Hematopoietic multipotent progenitor cell (in vitro differentiated cells): ENCODE data around the gene ENTPD8. TPM values are rescaled to one million over a fixed set of nuclear protein-coding genes. Genes with fewer than 3 reads are reported as not detected.
"Not testable (repeated sequence)": the region's sequence is repeated elsewhere in the genome, so short reads cannot be mapped to it uniquely, and the experiment has no call there.

ENCODE experiments used
- DNase-seq, 3 donors: peaks; one replicate each; pipeline ENCODE4 v3.0.0-alpha.2; 2011 to 2015; ENCODE audit warnings: low read depth in 2 of 3, low spot score in 2 of 3
- total RNA-seq: library from RNA; depleted of rRNA; stranded (reverse); fragments of >200 nt; gene quantifications from one replicate; pipeline ENCODE4 v1.2.3, GENCODE V29; 2012

ENTPD8 gene
- total RNA-seq, 1 donor, result 0.27 TPM

DNA sequence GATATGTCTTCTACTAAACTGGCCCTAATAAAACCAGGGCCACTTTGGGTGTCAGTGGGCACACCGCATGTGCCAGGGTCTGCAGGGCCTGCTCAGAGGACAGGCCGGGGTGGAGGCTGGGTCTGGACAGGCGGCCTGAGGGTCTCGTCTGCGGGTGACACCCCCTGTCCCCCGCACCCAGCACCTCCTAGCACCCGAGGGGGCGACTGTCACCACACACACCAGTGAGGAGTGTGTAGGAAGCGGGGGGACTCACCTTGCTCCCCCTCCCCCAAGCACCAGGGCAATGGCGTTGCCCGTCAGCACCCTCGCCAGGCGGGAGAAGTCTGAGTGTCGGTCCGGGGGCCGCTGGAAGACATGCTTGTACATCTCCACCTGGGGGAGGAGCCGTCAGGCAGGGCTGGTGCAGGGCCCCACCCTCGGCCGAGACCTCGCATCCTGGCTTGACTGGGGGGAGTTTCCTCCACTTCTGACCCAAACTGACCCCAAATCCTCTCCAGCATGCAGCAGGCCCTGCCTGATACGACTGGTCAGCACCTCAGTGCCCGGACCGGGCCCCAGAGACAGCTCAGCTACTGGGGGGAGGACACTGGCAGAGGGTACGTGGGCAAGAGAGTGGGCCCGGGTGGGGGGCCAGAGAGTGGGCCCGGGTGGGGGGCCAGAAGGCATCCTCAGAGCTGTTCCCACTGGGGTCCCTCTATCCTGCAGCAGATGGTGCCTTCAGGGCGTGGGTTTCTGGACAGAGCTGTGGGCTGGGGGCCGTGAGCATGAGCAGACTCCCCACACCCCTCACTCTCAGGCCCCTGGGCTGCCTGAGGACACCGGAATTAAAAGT lies 36.8 kb upstream of the ENTPD8 start:
- DNase-seq, result no peak

DNA sequence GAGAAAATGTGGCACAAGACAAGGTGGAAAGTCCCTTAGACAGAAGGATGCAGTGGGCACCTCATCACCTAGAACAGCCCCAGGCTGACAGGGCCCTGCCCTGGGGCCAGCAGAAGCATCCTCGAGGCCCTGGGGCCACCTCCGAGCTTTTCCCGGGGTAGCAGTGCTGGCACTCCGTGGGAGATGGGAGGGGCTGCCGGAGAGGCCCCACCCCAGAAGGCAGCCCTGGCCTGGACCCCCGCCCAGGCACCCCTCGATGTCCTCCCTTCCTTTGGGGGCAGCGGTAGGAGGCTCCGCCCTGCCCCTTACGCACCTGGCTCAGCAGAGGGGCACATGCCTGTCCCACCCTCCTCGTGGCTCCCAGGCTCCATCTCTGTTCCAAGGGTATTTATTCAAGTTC lies 35.7 kb upstream of the ENTPD8 start:
- no peak for DNase-seq

DNA sequence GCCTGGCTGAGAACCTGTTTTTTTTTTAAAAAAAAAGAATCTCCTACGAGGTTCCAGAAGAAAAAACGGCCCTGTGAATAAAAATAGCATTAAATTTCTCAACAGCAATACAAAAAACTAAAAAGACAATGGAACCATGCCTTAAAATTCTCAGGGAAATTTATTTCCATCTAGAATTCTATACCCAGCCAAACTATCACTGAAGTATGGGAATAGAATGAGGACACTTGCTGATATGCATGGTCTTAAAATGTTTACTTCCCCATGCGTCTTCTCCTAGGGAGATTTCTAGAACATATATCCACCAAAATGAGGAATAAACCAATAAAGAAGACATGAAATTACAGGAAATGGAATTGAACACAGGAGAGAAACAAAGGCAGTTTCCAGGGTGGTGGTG lies 34.5 kb upstream of the ENTPD8 start:
- DNase-seq, result no peak

DNA sequence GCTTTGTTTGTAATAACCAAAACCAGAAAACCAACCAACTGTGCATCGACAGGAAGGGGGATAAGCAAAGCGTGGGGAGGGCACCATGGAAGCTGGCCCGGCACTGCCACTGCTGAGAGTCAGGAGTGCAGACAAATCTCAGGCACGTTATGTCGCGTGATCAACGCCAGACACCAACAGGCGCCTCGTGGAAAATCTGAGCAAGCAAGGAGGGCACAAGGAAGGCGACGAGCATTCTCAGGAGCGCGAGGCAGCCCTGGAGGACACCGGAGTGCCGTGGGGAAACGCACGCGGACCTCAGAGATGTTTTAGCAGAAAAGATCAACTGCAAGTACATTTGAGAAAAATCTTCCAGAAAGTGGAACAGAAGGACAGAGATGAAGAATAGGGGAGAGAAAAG lies 33.1 kb upstream of the ENTPD8 start:
- DNase-seq, result no peak

DNA sequence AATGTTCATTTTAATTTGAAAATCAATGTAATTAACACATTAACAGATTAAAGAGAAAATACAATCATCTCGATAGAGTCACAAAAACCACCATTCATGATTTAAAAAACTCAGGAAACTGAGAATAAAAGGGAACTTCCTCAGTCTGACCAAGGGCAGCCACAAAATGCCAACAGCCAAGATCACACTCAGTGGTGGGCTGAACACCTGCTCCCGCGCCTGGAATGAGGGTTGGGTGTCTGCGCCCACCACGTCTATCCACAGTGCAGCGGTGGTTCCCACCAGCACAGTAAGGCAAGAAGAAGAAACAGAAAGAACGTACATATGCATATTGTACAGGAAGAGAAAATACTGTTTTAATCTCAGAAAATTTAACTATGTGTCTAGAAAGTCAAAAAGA lies 29.6 kb upstream of the ENTPD8 start:
- DNase-seq, result peak in 2 of 3 donors; percentile 62 to 86

DNA sequence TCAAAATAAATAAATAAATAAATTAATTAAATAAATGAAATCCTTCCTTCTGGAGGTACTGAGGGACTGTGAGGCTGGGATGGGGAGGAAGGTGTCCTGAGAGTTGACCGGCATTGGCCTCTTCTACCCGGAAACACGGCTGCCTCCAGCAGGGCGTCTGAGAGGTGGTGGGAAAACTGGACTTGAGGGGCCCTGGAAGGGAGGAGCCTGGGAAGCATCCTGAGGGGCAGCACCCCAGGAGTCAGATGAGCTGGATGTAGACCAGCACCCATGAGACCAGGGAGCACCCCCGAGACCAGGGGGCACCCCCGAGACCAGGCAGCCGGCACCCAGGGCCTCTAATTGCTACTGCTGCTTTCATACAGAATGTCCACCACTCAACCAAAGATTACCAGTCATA lies 26.7 kb upstream of the ENTPD8 start:
- no peak for DNase-seq

DNA sequence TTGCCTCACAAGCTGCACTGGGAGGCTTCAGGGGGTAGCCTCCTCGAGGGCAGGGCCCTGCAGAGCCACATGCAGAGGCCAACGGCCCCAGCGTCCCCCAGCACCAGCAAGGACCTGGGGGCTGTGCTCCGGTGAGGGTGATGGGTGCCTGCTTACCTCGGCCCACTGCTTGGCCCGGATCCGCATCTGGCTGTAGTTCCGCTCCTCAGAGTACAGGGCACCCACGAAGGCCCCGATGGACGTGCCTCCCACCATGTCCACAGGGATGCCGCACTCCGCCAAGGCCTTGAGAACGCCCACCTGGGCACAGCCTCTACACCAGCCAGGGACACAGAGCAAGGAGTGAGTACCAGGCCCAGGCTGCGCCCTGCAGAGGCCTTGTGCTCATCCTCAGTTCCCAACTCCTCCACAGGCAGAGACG lies 26.0 kb upstream of the ENTPD8 start:
- no peak for DNase-seq

DNA sequence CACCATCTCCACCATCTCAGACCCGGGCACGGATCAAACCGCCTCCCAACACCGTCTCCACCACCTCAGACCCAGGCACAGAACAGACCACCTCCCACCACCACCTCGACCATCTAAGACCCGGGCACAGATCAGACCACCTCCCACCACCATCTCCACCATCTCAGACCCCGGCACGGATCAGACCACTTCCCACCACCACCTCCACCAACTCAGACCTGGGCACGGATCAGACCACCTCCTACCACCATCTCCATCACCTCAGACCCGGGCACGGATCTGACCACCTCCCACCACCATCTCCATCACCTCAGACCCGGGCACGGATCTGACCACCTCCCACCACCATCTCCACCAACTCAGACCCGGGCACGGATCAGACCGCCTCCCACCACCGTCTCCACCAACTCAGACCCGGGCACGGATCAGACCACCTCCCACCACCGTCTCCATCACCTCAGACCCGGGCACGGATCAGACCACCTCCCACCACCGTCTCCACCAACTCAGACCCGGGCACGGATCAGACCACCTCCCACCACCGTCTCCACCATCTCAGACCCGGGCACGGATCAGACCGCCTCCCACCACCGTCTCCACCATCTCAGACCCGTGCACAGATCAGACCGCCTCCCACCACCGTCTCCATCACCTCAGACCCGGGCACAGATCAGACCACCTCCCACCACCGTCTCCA lies 25.4 kb upstream of the ENTPD8 start:
- not testable (repeated sequence) for DNase-seq

DNA sequence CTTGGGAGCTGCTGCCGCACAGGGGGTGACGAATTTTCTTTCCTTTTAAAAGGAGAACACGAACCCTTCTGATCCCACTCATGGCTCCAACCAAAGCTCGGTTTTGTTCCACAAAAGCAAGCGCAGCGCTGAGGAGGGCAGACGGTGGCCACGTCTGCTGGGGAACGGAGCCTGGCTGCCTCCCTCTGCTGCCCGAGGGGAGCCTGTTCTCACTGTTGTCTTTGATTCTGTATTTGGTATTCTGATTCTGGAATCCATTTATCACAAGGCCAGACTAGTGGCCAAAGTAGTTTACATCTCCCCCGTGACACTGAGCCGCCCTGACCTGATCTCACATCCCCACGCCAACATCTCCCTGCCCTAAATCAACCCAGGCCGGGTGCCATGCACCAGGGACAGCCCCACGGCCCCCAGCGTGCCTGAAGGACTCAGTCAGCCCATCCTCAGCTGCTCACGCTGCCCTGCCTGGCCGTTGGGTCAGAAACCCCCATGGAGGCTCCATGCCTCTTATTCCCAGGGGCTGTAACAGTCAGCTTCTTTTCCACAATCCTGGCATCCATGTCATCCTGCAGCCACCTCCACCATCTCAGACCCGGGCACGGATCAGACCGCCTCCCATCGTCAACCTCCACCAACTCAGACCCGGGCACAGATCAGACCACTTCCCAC lies 24.7 kb upstream of the ENTPD8 start:
- no peak for DNase-seq

DNA sequence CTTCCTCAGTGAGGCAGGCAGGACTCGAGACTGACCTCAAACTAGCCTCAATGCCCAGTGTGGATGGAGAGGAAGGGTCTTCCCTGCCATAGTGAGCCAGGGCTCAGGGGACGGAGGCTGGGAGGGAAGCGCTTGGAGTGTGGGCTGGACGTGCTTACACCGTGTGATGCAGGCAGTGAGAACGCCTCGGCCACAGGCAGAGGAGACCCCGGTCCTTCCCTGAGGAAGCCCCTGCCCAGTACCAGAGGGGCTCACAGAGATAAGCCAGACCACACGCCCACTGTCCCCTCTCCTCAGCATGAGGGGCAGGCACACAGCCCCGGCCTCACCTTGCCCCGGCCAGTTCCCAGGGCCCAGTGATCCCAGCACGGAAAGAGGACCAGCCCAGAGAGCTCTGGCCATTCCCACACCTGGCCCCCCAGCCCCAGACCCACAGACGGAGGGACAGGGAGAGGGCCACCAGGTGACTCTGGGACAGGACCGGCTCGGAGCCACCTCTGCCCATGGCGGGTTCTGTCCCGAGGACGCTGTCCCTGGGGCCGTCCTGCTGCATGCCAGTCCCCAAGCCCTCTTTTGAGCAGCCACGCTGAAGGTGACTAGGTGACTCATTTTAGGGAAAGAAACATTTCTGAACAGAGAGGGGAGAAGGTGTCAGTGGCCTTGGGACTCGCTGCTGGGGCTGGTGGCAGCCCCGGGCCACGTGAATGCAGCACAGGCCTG lies 24.0 kb upstream of the ENTPD8 start:
- no peak for DNase-seq

DNA sequence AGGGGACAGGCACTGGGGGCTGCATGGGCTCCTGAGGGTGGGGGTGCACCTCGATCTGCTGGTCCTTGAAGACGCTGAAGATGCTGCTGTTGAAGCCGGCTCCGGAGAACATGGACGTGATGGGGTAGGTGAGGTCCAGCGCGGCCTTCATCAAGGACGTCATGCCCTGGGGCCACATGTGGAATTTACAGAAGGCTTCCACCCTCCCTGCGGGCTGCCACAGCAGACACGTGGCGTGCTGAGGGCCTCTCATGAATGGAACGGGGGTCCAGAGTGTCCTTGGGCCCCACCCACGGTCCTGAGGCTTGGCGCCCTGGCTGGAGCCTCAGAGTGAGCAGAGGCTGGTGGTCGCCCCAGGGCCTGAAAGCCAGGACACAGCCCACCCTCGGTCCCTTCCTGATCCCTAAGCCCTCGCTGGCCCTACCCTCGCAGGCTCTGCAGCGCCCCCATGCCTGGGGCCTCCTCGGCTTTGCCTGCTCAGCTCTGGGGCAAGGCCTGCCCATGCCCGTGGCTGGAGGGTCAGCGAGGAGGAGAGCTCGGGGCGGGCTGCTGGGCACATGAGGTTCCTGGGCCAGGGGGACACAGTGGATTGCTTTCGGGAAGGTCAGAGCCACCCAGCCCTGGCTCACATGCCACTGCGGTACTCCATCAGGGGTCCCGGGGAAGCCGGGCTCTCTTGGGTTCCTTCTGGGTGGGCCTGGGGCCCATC lies 23.3 kb upstream of the ENTPD8 start:
- no peak for DNase-seq

DNA sequence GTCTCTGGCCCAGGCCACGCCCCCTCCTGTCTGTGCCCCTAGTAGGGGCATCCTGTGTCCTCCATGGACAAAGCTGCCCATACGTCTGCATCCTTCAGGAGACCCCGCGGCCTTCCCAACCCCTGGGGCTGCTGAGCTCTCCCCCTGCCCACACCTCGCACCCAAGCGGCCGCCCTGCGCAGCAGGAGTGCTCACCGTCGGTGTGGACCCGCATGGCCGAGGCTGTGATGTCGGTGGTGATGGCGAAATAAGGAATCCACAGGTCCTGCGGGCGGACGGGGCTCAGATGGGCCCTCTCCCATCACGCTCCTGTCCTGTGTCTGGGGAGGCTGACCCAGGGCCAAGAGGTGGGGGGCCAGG lies 22.8 kb upstream of the ENTPD8 start:
- DNase-seq, result no peak

DNA sequence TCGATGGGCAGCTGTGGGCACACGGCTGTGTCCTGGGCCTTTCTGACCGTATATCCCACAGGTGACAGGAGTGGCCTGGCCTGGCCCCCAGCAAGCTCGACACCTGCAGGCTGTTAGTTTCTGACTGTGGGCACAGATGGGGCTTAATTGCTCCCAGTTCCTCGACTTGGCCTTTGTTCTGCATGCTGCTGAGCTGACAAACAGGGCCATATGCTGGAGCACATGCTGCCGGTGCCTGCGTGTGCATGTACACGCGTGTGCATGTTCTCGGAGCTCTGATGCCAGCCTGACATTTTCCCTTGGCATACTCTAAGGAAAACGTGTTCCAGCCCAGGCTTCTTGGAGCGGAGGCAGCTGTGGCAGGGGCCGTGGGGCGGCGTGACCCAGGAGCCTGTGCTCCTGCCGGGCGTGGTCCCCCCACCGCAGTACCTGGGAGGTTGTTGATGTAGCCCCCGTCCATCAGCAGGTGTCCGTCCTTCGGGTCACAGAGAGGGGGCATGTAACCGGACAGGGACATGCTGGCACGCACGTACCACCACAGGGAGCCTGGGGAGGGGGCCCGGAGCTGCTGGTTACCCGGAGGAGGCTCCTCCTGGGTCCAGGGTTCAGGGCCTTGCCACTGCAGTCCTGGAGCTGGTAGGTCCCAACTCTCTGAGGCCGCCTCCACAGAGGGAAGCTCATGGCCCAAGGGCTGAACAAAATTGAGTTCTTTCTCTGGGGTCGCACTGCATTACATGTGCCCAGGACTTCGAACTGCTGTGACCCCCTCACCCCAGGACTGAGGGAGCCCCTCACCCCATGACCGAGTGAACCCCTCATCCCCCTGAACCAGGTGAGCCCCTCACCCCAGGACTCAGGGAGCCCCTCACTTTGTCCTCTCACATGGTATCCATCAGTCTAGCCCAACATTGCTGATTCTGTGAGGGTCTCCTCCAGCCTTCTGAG lies 22.1 kb upstream of the ENTPD8 start:
- no peak for DNase-seq

DNA sequence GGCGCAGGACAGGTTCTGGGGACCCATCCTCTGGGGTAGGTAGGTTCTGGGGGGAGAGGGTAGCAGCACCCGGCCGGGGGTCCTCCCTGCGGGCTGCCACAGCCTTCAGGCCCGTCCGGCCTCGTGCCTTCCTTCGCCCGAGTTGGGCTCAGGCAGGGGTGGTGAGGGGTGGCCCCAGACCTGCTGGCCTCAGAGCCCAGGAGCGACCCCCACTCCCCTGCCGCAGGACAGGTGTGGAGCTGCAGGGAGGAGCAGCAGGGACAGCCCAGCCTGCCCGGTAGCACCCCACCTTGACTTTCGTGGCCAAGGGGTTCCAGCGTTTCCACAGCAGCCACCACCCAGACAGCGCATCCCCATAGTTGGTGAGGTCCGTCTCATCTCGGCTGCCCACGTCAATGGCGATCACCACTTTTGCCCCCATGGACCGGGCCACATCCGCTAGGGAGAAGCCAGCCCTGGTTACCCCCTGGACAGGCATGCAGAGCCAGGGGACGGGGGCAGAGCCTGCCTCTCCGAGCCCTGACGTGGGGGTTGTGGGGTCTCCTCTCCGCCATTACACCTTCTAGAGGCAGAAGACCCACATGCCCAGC lies 21.3 kb upstream of the ENTPD8 start:
- DNase-seq, result no peak

DNA sequence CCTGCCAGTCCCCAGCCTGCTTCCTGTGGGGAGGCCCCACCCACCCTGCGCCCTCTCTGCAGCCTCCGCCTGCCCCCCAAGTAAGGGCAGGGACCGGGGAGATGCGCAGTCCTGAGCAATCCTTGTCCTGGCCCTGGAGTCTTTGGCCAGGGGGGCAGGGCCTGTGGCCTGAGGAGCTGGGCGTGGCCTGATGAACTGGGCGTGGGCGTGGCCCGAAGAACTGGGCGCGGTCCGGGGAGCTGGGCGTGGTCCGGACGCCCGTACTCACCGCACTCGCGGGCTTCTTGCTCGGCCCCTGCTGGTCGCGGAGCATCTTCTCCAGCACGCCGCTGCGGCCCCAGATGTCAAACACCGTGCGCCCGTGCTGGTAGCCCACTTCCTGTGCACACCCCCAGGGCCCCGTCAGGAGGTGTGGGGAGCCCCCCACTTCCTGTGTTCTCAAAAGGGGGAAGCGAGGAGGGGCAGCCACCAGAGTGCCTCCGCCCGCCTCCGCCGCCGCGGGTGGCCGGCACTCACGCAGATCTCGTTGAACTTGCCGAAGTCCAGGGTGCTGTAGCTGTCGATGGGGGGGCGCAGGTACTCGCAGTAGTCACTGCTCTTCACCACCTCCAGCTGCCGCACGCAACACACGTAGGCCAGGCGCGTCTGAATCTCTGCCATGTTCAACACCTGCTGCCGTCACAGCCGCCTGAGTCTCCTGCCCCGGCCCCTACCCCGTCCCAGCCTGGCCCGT lies 20.7 kb upstream of the ENTPD8 start:
- DNase-seq, result peak in 2 of 3 donors; percentile 95 to 96

DNA sequence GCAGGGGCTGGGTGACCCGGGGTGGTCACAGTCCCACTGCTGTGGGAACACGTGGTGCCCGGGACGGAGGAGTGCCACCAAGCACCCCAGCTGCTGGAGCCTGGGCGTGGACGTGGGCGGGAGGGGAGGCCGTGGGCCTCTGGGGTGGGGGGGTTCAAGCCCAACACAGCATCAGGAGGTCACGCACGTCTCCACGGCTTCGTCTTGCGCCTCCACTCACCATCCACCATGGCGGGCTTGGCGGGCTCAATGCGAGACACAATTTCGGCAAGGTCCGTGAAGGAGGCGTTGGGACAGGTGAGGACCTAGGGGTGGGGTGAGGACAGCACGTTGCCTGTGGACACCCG lies 20.1 kb upstream of the ENTPD8 start:
- DNase-seq, result no peak

DNA sequence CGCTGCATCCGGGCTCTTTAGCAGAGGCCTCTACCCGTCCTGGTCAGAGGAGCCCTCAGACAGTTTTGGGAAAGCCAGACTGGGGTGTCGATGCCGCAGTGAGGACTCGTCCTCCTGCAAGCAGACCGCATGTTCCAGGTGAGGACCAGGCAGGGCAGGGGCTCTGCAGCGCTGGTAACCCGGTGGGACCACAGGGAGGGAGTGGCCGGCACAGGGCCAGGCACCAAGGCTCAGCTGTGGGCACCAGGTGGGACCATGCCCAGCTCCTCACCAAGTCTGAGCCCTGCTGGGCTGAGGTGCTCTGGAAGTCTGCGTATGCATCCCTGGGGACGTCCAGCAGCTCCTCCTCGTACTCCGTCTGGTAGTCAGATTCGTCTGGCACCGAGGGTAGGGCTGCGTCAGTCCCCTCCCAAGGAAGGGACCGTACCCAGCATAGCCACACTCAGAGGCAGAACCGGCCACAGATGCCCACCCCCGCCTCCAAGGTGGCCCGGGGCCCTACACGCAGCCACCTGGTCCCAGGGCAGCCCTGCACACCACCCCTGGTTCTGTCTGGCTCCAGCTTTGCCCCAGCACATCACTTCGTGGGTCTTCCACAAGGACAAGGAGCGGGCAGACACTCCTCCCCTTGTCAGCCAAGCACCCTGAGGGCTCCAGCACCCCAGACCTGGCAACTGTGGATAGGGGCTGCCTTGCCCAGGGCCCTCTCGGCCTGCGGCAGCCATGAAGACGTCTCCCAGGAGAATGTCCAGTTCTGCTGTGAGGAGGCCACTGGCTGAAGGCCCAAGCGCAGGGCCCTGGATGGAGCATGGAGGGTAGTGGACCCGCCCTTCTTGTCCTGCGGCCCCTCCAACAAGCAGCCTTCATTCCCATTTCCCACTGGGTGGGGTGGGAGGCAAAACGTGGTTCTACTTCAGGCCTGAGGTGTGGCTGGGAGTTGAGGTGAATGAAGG lies 19.5 kb upstream of the ENTPD8 start:
- DNase-seq, result no peak
